ENCODE results near the gene KIAA0232.

Gene KIAA0232

DNA sequence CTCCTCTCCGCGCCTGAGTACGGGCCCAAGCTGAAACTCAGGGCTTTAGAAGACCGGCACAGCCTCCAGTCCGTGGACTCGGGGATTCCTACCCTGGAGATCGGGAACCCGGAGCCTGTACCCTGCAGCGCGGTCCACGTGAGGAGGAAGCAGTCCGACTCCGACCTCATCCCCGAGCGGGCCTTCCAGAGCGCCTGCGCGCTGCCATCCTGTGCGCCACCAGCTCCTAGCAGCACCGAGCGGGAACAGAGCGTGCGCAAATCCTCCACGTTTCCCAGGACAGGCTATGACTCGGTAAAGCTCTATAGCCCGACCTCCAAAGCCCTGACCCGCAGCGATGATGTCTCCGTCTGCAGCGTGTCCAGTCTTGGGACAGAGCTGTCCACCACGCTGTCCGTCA, 141.0 kb downstream of the KIAA0232 start:
- TF ChIP-seq, protein P1, sequence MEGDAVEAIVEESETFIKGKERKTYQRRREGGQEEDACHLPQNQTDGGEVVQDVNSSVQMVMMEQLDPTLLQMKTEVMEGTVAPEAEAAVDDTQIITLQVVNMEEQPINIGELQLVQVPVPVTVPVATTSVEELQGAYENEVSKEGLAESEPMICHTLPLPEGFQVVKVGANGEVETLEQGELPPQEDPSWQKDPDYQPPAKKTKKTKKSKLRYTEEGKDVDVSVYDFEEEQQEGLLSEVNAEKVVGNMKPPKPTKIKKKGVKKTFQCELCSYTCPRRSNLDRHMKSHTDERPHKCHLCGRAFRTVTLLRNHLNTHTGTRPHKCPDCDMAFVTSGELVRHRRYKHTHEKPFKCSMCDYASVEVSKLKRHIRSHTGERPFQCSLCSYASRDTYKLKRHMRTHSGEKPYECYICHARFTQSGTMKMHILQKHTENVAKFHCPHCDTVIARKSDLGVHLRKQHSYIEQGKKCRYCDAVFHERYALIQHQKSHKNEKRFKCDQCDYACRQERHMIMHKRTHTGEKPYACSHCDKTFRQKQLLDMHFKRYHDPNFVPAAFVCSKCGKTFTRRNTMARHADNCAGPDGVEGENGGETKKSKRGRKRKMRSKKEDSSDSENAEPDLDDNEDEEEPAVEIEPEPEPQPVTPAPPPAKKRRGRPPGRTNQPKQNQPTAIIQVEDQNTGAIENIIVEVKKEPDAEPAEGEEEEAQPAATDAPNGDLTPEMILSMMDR (IDR thresholded peaks at IDR 0.05): no peak
- DNase-seq (ENCODE audit: low spot score): no peak

DNA sequence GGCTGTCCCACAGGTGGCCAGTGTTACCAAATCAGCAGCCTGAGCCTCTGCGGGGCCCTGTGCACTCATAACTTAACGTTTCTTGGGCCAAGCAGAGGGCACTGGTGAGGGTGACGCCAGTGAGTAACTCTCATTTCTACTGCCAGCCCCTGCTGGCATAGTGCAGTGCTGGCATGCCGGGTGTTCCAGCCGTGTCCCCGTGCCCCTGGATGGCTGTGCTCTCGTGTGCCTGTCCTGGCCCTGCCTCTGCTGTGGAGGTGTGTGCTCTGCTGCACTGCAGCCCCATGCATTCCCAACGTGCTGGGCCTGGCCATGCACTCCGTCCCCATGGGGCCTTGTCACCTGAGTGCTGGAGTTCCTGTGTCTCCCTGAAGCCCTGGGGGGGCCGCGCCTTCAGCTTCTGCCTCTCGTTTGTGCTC, 141.8 kb downstream of the KIAA0232 start:
- TF ChIP-seq, protein P1 (IDR thresholded peaks at IDR 0.05): no peak
- no peak for DNase-seq (ENCODE audit: low spot score)
- Histone ChIP-seq H3K27ac (peak overlapping the region in 1 of 2 donors; percentile 68), H3K4me3 (no peak overlapping the region)

More for the DNA sequence above, 141.0 kb downstream of the KIAA0232 start:
- Histone ChIP-seq H3K27ac (no peak overlapping the region), H3K4me3 (no peak overlapping the region)

DNA sequence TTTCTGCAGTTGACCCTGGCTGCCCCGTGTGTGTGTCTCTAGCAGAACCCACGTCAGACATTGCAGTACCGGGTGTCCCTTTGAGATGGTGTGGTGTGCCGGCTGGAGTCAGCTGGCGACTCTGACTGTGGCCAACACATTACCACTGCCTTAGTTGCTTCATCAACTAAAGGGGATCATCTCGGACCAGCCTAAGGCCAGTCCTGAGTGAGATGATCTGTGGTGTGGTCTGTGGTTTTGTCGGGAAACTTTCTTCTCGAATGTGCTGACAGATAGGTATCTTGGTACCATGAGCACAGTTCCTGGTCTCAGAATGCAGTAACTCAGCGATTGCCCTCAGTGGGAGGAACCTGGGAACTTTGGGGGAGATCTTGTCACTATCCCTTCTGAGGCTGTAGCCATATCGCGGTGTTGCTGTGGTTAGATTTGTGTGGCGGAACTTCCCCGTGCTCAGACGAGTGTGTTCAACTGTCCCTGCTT, 142.9 kb downstream of the KIAA0232 start:
- no peak overlapping the region for H3K4me3 ChIP-seq
- TF ChIP-seq, protein P1 (IDR thresholded peaks at IDR 0.05): no peak
- no peak for DNase-seq (ENCODE audit: low spot score)
- peak overlapping the region; percentile 31 to 77 for H3K27ac ChIP-seq

DNA sequence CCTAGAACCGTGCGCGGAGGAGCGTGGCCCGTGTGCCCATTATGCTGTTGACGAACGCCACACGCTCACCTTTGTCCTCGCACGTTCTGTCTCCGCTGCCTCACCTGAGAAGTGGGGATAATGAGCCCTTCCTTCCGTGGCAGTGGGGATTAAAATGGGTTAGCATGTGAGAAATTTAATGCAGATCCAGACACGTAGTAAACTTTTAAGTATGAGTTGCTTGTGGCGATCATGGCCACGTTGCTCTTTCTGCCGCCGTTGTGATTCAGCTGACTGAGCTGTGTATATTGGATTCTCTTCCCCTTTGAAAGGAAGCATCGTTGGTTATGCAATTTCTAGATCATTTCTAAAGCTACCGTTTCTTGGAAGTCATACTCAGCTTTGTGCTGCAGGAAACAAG, 143.6 kb downstream of the KIAA0232 start:
- Histone ChIP-seq H3K4me3 (no peak overlapping the region), H3K27ac (peak overlapping the region; percentile 31 to 77)
- TF ChIP-seq, protein P1 (IDR thresholded peaks at IDR 0.05): no peak
- DNase-seq (ENCODE audit: low spot score): no peak

DNA sequence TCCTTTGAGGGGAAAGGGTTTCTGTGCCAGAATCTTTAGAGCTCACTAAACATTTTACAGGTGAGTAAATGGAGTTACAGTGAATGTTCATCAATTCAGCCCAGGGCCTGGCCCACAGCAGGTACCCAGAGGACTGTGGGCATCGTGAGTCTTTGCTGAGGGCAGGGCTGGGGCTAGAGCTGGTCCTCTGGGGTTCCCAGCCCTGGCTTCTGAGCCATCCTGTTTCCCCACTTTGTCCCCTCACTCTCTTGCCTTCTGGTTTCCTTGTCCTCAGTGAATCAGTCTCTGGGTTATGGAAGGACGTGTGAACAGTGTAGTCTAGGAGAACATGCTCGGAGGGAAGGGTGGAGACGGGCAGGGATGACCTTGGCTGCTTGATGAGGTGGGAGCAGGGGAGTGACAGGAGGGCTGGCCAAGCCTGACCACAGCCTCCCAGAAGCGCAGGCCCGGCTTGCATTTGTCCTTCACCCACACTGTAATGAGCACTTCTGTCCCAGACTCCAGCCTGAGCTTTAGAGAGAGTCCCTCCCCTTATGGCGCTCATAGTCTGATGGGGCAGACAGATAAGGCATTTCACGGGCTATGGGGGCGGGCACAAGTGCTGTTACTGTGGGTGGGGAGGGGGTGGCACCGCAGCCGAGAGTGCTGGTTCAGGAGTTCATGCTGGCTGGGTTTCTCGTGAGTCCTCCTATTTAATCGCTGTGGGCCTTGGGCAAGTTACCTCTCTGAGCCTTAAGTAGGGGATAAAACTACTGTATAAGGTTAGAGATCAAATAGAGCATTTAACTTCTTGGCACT, 144.4 kb downstream of the KIAA0232 start:
- TF ChIP-seq, protein P1 (IDR thresholded peaks at IDR 0.05): no peak
- H3K27ac ChIP-seq: peak overlapping the region; percentile 7 to 54
- DNase-seq (ENCODE audit: low spot score): no peak
- H3K4me3 ChIP-seq: peak overlapping the region; percentile 19

DNA sequence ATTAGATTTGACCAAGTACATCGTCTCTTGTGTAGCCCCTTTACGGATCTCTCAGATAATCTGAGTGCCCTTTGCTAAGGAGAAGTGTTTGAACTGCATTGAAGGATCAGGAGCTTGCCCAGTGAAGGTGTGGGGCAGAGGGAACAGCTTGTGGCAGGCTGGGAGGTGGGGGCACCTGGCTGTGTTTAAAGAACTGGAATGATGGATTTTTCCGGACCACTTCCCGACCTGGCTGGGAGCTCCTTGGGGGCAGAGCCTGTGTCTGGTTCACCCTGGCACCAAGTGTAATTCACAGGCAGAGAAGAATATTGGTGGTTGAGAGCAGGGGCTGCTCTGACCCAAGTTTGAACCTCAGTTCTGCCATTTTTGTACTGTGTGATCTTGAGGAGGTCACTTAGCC, 145.6 kb downstream of the KIAA0232 start:
- Histone ChIP-seq H3K27ac (peak overlapping the region in 1 of 2 donors; percentile 26), H3K4me3 (no peak overlapping the region)
- TF ChIP-seq, protein P1 (IDR thresholded peaks at IDR 0.05): no peak
- DNase-seq (ENCODE audit: low spot score): no peak

DNA sequence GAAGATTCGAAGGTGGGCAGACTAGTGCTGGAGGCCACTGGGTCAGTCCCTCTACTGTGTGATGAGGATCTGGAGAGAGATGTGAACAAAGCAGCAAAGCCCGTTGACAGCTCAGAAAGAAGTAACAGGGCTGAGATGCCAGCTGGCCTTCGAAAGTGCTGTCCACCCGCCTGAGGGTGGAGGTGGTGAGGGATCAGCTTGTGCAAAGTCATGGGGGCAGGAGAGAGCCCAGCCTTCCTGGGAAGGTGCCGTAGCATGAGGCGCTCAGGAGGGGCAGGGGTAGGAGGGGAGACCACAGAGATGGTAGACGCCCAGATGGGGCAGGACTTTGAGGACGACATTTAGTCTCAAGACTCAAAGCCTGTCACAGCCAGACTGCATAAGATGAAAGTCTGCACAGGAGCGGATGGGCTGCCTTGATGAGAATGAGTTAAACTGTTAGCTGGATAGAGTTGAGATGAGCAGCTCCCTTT, 146.8 kb downstream of the KIAA0232 start:
- DNase-seq (ENCODE audit: low spot score): no peak
- H3K4me3 ChIP-seq: no peak overlapping the region
- TF ChIP-seq, protein P1 (IDR thresholded peaks at IDR 0.05): no peak
- H3K27ac ChIP-seq: peak overlapping the region in 1 of 2 donors; percentile 60
